NCI-H82 (cell line): ENCODE measurements around the gene BAZ1B.
"Not testable (repeated sequence)": the region's sequence is repeated elsewhere in the genome, so short reads cannot be mapped to it uniquely, and the experiment has no call there.

Experiments
- DNase-seq: peaks from one replicate; lab custom pipeline; 2025; lab: John Stamatoyannopoulos, UW

The BAZ1B gene, protein sequence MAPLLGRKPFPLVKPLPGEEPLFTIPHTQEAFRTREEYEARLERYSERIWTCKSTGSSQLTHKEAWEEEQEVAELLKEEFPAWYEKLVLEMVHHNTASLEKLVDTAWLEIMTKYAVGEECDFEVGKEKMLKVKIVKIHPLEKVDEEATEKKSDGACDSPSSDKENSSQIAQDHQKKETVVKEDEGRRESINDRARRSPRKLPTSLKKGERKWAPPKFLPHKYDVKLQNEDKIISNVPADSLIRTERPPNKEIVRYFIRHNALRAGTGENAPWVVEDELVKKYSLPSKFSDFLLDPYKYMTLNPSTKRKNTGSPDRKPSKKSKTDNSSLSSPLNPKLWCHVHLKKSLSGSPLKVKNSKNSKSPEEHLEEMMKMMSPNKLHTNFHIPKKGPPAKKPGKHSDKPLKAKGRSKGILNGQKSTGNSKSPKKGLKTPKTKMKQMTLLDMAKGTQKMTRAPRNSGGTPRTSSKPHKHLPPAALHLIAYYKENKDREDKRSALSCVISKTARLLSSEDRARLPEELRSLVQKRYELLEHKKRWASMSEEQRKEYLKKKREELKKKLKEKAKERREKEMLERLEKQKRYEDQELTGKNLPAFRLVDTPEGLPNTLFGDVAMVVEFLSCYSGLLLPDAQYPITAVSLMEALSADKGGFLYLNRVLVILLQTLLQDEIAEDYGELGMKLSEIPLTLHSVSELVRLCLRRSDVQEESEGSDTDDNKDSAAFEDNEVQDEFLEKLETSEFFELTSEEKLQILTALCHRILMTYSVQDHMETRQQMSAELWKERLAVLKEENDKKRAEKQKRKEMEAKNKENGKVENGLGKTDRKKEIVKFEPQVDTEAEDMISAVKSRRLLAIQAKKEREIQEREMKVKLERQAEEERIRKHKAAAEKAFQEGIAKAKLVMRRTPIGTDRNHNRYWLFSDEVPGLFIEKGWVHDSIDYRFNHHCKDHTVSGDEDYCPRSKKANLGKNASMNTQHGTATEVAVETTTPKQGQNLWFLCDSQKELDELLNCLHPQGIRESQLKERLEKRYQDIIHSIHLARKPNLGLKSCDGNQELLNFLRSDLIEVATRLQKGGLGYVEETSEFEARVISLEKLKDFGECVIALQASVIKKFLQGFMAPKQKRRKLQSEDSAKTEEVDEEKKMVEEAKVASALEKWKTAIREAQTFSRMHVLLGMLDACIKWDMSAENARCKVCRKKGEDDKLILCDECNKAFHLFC (N-terminal part only)

DNA sequence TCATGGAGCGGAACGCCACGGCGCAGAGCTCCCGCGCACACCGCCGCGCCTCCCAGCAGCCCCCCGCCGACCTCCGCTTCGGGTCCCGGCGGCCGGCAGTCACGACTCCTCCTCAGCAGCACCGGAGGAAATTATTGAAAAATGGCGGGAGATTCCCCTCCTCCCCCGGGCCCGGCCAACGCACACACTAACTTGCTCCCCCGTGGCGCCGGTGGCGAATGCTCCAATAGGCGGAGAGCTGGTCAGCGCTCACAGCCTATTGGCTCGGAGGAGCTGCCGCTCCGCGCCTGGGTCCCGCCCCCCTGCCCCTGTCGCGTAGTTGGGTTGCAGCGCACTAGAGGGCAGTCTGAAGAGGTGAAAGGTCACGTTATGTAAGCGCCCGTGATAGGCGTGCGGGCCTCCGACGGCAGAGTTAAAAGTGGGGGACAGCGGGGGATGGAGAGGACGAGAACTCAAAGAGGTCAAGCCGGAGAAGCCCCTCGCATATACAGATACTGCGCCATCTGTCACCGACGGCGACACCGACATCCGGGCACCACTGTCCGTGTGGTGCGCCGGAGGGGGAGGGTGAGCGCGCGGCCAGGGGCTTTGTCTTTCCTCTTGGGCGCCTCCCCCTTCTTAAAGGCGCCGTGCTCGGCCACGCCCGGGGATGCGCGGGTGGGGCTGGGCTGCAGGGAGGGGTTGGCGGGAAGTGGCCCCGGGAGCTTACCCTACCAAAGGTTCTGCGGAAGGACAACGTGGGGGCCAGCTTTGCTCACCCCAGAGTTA lies at the start of gene BAZ1B:
BAZ1B (minus strand) TSS at position 189 of the 768 bp plus-strand sequence. CDS start 360 bp downstream, outside the sequence.
- DNase-seq = peak; percentile 98

DNA sequence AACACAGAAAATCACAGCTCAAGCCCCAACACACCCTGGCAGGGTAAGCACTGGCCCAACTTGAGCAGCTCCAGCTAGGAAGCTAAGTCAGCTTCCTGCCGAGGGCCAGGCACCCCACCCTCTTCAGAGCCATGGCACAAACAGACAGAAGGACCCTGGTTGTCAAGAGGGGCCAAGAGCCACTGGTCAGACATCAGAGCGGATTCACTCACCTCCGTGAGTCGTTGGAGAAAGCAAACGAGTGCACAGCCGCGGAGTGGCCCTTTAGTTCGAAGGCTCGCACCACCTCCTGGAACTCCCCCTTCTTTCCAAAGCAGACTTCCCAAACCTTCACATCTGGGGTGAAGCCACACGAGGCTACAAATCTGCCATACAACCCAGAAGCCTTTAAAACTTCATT lies 48.9 kb upstream of the BAZ1B start:
- DNase-seq = no peak

DNA sequence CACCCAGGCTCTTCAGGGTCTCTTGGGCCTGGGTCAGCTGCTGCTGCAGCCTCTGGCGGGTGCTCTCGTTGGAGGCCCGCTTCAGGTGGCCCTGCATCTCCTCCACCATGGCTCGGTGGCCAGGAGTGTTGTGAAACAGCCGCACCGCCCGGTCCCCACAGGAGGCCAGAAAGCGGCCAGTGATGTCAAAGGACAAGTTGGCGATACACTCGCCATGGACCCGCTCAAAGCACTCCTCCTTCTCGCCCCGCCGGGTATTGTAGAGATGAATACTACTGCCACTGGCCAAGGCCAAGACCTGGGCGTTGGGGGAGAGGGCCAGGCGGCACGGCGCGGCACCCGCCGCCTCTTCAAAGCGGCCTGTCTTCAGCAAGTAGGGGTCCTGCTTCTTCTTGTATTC lies 48.4 kb upstream of the BAZ1B start:
- no peak for DNase-seq

DNA sequence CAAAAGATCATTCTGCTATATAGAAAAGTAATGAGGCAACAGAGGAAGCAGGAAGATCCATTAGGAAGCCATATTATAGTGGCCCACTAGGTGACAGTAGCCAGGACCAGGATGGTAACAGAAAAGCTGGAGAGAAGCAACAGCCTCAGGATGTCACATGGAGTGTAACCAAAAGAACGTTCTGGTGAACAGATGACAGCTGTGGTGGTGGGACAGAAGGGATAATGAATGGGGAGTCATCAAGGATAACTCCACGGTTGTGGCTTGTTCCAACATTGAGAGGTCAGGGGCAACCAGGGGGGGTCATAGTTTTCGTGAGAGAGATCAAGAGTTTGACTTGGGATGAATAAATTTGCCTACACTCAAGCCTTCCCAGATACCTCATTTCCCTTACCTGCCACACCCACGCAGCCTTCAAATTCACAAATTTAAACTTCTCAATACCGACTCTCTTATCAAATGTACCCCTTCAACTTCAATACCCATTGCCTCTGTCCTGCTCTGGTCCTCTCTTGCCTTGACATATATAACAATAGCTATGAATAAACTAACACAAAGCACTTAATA lies 47.0 kb upstream of the BAZ1B start:
- DNase-seq = no peak

DNA sequence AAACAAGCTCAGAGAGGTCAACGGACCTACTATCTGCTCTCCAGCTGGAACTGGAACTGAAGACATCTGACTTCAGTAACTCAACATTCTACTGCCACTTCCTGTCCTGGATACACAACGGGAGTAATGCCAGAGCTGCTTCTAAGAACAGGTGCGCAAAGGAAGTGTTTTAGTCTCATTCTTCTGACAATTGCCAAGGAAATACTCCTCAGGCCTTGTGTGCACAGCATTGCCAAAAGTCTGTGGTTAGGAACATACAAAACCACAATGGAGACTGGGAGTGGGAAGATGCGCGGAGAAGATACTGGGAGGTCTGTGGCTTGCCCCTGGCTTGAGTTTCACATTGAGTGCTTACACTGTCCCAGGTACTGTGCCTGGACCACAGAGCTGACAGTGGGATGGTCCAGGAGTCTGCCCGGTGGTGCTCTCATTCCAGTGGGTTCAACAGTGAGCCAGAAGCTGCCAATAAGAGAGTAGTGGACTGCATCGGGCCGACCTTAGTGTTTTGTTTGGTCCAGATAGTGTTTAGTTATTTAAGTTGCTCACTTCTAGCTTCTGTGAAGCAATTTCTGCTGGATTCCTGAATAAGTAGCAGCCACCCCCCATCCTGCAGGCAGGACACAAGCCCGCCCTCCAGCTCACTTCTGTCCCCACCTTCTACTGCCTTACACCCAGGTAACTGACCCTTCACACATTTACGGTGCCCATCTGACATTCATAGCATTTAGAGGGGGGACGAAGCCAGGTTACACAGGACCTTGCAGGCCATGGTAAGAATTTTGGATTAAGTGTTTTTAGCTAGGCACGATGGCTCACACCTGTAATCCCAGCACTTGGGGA lies 46.0 kb upstream of the BAZ1B start:
- DNase-seq = no peak

DNA sequence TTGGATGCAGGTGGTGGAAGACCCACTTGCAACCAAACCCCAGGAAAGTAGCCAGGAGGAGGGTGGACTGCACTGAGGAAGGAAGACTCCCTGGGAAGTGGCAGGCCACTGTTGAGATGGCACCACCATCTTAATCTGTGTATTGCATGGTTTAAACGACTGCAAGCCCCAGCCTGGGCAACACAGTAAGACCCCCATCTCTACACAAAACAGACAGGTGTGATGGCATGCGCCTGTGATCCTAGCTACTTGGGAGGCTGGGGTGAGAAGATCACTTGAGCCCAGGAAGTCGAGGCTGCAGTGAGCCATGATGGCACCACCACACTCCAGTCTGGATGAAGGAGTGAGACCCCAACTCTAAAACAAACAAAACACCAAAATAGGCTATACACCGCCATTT lies 45.0 kb upstream of the BAZ1B start:
- no peak for DNase-seq

DNA sequence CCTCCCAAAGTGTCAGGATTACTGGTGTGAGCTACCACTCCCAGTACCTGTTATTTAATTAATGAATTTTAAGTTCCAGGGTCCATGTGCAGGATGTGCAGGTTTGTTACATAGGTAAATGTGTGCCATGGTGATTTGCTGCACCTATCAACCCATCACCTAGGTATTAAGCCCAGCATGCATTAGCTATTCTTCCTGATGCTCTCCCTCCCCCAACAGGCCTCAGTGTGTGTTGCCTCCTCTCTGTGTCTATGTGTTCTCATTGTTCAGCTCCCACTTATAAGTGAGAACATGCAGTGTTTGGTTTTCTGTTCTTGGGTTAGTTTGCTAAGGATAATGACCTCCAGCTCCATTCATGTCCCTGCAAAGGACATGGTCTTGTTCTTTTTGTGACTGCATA lies 44.3 kb upstream of the BAZ1B start:
- not testable (repeated sequence) for DNase-seq

DNA sequence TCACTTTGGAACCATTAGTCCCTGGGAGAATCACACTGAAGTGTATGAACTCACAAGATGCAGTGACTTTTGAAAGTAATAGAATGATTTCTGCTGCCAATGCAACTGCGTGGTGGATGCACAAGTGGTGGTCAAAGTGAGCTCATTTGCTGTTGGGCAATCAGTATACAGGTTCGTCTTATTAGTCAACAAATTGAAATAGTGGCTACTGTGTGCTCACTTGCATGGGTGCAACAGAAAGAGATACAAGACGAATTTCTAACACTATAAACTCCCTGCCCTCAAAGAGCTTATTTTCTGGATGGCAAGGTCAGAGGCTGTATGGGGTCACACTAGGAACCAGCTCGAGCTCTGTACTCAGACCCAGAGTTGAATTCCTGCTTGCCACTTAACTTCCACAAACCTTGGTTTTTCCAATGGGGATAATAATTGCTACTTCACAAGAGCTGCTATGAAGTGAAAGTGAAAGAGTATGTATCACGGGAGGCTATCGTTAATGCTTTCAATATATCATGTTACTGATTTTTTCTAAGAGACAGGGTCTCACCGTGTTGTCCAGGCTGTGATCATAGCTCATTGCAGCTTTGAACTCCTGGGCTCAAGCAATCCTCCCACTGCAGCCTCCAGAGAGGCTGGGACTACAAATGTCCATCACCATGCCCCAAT lies 43.7 kb upstream of the BAZ1B start:
- DNase-seq = no peak

DNA sequence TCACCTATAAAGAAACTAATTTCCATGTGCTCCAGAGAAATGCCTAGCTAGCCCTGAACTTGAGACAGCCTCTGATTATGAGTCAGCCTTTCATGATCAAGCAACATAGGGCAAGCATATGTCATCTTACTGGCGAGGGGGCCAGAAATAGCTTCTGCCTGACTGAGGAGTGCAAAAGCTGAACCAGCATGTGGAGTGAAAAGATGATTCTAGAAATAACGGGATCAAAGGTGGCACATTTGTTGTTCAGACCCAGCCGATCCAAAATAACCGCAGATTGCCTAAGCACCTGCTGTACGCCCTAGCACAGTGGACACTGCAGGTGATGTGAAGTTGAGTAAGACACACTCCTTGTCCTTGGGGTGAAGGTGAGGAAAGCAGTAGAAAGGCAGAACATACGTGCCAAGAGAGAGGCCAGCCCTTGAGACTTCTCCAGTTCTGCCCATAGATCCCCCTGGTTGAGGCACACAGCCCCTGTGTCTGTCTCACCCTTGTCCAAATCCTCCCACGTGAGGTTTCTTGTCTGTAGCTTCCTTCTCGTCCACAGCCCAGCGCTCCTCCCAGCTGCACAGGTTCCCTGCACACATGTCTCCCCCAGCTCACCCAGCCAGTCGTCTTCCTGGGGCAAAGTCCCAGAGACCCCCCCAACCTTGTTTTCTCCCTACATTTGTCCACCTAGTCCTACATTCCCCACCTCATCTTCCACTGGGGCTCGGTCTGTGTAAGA lies 38.2 kb upstream of the BAZ1B start:
- DNase-seq = no peak

DNA sequence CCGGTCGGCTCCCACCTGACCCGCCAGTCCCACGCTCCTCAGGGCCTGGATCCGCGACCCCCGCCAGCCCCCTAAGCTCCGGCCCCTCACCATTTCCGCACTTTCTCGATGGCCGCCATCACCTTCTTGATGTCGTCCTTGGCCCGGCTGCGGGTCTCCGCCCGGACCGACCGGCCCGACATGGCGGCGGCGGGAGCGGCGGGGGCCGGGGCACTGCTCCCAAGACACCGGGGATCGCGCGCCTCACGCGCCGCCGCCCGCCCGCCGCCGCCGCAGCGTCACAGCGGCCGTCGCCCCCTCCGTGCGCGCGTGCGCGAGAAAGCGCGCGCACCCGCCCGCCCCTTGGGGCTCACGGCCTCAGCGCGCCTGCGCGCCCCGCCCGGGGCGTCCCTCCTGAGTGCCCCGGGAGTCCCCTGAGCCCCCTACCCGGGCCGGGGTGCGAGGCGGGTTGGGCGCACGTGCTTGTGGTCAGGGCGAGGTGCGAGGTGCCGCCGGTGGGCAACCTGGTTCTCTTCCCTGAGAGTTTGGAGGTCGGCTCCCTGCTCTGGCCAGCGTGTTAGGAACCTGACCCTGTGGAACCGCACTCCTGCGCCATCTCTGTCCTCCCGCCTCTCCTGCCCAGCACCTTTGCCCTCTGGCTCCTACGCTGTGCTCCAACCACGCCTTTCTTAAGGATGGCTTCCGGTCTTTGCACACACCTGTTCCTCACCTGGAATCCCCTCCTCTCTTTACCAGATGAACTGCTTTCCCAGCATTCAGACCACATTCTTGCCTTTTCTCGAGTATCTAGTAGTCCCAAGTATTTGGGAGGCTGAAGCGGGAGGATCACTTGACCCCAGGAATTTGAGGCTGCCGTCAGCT lies 35.5 kb upstream of the BAZ1B start, which contains the start of gene BCL7B:
BCL7B (minus strand) TSS at position 294 of the 861 bp plus-strand sequence; CDS start at position 182, 112 bp downstream.
- peak; percentile 77 for DNase-seq

DNA sequence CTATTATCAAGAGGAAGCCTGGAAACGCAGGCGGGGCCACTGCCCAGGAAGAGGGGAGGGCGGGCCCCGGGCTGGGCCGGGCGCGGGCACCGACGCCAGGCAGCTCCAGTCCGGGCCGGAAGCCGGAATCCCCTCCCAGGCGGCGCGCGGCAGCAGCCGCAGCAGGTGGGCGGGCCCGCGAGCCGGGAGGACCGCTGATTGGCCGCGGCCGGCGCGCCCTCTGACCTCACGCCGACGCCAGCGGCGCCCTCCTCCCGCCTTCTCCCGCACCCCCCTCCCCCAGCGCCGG lies 35.0 kb upstream of the BAZ1B start:
- peak; percentile 93 for DNase-seq

DNA sequence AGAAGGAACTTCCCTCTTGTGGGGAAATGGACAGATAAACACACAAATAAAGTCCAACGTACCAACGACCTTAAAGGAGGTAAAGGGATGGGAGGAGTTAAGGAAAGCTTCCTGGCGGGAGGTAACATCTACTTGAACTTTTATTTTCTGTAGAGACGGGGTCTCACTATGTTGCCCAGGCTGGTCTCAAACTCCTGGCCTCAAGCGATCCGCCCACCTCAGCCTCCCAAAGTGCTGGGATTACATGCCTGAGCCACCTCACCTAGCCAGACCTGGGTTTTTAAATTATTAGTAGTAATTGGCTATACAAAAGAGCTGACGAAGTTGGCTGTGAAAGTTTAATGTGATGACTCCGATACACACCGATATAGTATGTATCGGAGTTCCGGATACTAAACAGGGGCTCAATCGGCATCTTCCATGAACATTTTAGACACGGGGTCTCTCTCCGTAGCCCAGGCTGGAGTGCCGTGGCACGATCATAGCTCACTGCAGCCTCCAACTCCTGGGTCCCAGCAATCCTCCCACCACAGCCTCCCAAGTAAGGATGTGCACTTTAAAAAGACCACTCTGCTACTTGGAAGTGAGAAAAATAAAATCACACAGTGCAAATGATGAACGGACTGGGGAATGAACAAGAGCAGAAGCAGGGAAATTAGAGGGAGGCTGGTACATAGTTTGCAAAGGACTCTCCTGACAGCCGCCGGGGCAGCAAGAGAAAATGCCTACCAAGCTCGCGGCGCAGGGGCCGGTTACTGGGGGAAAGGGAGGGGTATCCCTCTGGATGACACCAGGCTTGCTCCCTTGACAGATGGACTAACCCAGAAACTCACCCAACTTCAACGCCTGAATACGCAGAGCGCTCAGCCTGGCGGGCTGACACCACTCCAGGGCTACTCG lies 34.4 kb upstream of the BAZ1B start:
- no peak for DNase-seq

DNA sequence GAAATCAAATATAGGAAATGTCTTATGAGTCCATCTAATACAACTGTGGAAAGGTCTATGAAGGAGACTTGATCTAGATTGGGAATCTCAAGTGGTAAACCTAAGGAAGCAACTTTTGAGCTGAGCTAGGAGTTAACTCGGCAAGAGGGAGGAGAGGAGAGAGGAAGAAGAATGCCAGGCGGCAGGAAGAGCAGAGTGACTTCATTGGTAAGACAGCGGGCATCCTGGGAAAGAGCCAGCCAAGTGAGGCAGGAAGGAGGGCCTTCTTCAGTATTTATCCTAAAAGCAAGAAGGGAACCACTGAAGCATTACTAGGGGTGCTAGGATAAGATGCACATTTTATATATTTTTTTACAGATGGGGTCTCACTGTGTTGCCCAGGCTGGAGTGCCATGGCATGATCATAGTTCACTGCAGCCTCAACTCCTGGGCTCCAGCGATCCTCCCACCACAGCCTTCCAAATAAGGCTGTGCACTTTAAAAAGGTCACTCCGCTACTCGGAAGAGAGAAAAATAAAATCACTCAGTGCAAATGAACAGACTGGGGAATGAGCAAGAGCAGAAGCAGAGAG lies 33.4 kb upstream of the BAZ1B start:
- DNase-seq = no peak

DNA sequence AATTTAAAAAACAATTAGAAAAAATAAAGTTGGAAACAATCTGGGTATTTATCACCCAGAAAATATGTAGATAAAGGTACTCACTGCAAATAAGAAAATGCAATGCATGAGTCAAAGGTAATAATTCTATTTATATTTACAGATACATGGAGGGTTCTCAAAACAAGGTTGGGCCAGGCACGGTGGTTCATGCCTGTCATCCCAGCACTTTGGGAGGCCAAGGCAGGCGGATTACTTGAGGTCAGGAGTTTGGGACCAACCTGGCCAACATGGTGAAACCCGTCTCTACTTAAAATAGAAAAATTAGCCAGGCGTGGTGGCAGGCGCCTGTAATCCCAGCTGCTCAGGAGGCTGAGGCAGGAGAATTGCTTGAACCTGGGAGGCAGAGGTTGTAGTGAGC lies 28.0 kb upstream of the BAZ1B start:
- not testable (repeated sequence) for DNase-seq

DNA sequence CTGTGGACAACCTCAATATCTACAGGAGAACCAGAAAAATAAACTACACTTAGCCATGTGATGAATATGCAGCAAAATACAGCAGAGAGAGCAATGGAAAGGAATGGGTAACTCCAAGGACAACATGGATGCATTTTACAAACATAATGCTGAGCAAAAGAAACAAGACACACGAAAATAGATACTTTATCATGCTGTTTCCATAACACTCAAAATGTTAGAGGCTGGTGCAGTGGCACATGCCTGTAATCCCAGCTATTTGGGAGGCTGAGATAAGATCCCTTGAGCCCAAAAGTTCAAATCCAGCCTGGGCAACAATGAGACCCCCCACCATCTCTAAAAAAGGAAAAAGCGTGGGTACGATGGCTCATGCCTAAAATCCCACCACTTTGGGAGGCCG lies 27.1 kb upstream of the BAZ1B start:
- no peak for DNase-seq

DNA sequence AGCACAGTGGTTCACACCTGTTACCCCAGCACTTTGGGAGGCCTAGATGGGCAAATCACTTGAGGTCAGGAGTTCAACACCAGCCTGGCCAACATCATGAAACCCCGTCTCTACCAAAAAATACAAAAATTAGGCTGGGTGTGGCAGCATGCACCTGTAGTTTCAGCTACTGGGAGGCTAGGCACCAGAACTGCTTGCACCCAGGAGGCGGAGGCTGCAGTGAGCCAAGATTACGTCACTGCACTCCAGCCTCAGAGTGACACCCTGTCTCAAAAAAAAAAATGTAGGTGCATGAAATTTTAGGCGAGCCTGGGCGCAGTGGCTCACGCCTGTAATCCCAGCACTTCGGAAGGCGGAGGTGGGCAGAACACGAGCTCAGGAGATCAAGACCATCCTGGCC lies 25.7 kb upstream of the BAZ1B start:
- DNase-seq = no peak

DNA sequence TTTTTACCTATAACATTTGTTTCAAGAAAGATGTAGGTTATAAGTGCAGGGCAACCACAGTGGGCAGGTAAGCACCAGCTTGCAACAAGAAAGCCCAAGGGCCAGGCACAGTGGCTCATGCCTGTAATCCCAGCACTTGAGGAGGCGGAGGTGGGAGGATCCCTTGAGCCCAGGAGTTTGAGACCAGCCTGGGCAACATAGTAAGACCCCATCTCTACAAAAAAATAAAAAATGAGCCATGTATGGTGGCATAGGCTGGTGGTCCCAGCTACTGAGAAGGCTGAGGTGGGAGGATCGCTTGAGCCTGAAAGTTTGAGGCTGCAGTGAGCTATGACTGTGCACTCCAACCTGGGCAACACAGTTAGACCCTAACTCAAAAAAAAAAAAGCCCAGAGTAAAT lies 22.6 kb upstream of the BAZ1B start:
- DNase-seq = no peak
